H4 (cell line): Measurements from ENCODE around the gene ABCG2. TPM values are rescaled to one million over a fixed set of nuclear protein-coding genes. Genes with fewer than 3 reads are reported as not detected.

ENCODE experiments used
- DNase-seq: peaks from one replicate; pipeline ENCODE4 v3.0.0-alpha.2; 2015; ENCODE audit warnings: low spot score
- total RNA-seq: library from RNA; depleted of rRNA; stranded (reverse); fragments of >200 nt; shearing (Covaris generic); gene quantifications from 2 replicates; pipeline ENCODE4 v1.2.3, GENCODE V29; 2014; rRNA removed

The ABCG2 gene
- 14.9 and 15.9 TPM in 2 replicates for total RNA-seq

DNA sequence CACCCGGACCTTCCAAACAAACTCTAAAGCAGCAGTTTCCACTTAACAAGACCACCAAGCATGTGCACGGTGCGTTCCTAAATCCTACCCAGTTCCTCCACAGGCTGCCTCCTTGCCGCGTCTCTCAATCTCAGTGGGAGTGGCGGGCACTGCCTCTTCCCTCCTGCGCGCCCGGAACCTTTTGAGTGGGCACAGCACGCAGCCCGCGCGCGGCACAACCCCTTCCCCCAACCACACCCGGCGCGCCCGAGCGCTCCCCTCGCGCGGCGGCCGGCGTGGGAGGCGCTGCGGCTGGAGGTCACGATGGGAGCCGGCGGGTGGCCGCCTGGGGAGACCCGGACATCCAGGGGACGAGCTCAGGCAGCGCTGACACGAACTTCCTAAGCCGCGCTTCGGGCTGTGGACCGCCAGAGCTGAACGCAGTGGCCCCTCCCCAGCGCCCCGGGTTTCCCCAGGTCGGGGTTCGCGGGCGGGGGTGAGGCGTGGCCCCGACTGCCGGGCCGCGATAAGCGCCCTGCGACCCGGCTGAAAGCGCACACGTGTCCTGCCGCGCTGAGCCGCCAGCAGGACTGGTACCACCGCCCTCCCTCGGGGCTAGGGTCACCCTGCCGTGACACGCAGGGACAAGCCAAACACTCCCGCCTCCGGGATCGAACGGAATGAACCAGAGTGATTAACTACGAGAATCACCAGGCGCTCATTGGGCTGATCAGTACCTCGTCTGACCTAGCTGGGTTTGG is at the start of gene ABCG2:
Gene ABCG2 (minus strand): TSS at position 151 of the 740 bp plus-strand sequence. CDS start 18,644 bp downstream, outside the sequence.
- DNase-seq = peak; percentile 70

DNA sequence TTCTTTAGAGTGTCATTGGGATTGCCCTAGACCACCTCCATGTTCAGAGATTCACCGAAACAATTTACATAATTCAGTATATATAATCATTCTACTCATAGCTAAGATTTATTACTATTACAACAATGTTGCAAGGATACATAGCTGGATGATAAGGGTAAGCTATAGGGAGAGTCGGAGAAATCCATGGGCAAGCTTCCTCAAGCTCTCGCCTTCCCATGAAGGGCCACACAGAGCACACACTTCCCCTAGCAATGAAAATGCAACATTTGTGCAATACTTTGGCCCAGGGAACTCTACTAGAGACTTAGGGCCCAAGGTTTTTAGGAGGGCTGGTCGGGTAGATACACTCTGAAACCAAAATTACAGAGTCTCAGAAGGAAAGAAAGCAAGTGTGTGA is 49.7 kb upstream of the ABCG2 start:
- no peak for DNase-seq

DNA sequence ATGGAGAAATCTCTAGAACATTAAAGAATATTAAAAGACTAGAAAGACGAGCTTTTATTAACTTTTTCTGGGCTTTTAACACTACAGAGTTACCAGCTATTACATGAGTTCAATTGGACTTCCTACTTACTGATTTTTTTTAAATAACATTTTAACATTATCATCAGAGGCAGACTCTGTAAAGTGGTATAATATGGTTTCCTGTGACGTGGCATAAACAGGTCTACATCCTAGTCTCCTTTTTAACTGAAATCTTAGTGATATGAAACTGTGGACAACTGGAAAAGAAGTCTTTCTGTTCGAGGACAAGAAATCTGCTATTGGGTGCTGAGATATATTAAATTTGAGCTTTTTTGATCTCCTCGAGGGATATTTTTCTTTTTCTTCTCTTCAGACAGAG is 48.7 kb upstream of the ABCG2 start:
- no peak for DNase-seq

DNA sequence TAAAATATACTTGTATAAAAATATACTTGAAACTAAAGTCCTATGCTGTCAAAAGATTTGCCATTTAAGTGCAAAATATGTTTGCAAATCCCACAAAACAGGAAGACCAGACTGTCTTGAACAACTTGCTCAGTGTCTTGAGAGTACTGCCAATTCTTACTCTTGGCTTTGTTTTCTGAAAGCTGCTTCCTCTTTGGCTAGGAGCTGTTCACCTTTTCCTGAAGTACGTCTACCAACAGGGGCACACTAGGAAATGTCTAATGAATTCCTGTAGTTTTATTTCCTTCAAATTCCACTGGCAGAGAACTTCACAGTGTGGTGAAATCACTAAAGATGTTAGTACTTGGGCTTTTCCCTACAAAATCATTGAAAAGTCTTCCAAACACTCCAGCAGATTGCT is 46.4 kb upstream of the ABCG2 start:
- no peak for DNase-seq

DNA sequence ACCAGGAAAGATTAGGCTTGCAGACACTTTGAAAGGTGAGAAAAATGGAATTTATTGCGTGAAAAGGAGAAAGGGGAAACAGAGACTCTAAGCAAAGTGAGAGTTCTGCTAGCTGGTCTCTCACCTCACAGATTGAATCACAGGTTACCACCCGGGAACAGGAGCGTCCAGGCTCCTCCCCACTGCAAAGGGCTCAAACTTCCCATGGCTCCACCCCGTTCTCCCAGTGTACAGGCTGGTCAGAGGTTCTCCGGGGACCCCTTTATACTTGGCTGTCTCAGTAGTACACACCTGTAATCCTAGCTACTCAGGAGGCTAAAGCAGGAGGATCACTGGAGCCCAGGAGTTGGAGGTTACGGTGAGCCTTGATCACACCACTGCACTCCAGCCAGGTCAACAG is 44.0 kb upstream of the ABCG2 start:
- DNase-seq = no peak

DNA sequence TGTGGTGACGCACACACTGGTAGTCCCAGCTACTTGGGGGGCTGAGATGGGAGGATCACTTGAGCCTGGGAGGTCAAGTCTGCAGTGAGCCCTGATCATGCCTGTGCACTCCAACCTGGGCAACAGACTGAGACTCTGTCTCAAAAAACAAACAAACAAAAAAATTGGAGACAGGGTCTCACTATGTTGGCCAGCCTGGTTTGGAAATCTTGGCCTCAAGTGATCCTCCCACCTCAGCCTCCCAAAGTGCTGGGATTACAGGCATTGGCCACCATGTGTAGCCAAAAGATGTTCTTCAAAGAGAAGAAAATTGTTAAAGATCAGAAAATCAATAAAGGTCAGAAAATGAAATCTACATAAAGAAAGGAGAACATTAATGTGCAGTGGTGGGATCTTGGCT is 41.7 kb upstream of the ABCG2 start:
- no peak for DNase-seq

DNA sequence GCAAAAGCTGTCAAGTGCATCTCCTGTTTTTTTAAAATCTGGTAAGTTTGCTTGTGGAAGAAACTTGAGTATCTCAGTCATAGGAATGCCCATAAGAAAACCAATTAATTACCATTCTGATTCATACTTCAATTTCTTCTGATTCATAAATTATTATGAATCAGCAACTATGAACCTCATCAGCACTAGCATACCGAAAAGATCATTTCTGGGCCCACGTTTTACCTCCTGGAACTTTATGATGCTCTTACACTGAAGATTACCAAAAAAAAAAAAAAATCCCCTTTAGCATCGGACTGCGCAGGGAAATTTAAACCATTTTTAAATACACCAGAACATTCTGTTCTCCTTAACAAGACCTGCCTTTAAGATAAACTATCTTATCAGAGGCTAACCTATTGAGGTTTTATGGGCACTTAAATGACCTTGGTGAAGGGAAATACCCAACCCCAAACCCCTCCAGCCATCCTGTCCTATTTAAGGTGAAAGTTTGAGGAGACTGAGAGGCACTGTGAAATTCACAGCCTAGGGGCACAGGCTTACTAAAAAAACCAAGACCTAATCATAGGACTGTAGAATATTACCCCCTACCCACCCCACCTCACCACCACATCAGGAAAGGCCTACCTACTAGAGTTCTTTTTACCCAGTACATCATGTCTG is 38.2 kb upstream of the ABCG2 start:
- no peak for DNase-seq

DNA sequence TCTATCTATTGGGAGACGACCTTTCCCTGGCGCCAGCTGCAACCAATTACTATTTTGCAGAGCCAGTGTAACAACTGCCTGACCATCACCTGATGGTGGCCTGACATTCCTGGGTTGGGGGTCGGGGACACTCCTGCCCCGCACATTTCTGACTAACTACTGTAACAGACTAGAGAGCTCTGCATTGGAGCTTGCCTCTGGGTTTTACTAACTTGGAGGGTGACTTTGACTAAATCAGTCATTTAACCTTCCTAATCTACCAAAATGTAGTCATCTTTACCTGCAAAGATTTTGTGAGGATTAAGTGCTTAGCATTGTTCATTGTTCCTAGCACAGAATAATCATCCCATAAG is 37.5 kb upstream of the ABCG2 start:
- DNase-seq = no peak

DNA sequence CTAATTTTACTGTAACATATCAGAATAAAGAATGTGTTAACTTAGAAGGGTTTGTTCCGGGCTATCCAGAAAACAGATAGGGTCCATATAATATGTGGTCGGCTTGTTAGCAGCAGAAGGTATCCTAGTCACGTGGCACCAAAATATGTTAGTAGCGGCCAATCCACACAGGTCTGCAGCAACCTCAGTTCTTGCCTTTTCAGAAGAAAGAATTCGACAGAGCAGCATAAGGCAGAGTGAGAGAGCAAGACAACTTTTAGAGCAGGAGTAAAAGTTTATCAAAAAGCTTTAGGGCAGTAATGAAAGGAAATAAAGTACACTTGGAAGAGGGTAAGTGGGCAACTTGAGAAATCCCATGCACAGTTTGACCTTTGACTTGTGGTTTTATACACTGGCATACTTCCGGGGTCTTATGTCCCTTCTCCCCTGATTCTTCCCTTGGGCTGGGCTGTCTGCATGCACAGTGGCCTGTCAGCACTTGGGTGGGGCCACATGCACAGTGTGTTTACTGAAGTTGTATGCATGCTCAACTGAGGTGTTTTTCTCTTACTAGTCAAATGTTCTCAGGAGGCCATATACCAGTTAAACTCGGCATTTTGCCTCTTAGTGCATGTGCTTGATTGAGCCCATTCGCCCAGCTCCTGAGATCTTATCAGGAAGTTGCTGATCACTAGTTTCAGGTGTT is 37.0 kb upstream of the ABCG2 start:
- no peak for DNase-seq

DNA sequence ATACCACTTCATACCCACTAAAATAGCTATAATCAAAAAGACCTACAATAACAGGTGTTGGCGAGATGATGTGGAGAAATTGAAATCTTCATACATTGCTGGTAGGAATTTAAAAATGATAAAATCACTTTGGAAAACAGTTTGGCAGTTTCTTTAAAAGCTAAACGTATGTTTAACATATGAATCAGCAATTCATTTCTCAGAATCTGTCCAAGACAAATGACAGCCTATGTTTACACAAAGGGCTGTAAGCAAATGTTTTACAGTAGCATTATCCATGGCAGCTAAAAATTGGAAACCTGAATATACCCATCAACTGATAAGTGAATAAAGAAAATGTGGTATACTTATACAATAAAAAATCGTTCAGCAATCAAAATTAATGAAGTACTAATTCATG is 33.0 kb upstream of the ABCG2 start:
- DNase-seq = no peak

DNA sequence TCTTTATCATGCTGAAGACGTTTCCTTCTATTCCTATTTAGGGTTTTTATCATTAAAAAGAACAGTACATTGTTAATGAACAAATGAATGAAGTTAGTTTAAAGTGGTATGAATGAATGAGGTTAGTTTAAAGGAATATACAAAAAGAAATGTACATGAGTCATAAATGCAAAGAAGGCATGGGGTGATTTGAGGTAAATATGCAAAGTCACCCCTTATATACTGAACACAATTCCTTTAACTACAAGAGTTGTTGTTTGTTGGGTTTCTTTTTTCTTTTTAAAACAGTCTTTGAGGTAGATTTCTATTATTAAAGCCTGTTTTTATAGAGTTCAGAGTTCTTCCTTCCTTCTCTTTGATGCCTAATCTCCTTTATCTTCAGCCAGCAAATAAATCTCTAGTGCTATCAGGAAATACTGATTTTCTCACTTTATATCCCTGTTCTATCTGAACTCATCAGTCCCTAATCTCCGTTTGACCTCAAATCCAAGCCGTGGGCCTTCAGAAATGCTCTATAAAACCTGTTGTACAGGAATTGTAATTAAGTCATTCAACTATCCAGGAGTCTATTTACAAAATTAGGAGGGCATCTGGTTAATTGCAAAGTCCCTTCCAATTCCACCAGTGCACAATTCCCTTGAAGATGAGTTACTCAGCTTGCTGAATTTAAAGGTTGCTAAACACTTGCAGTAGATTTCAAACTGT is 31.6 kb upstream of the ABCG2 start:
- DNase-seq = no peak

DNA sequence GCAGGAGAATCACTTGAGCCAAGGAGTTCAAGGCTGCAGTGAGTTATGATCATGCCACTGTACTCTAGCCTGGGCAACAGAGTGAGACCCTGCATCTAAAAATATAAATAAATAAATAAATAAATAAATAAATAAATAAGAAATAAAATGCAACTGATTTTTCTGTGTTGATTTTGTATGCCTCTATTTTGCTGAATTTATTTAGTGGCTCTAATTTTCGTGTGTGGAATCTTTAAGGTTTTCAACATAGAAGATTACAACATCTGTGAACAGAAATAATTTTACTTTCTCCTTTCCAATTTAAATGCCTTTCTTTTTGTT is 30.9 kb upstream of the ABCG2 start:
- DNase-seq = no peak

DNA sequence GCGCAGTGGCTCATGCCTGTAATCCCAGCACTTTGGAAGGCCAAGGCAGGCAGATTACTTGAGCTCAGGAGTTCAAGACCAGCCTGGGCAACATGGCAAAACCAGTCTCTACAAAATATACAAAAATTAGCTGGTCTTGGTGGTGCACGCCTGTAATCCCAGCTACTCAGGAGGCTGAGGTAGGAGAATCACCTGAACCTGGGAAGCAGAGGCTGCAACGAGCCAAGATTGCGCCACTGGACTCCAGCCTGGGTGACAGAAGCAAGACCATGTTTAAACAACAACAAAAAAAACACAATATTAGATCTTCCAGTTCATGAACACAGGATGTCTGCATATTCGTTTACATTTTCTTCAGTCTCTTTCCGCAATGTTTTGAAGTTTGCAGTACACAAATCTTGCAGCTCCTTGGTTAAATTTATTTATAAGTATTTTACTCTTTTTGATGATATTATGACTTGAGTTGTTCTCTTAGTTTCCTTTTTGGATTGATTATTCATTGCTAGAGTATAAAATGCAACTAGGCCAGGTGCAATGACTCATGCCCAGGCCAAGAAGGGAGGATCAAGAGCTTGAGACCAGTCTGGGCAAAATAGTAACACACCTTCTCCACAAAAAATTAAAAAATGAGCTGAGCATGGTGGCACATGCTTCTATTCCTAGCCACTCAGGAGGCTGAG is 30.4 kb upstream of the ABCG2 start:
- DNase-seq = no peak

DNA sequence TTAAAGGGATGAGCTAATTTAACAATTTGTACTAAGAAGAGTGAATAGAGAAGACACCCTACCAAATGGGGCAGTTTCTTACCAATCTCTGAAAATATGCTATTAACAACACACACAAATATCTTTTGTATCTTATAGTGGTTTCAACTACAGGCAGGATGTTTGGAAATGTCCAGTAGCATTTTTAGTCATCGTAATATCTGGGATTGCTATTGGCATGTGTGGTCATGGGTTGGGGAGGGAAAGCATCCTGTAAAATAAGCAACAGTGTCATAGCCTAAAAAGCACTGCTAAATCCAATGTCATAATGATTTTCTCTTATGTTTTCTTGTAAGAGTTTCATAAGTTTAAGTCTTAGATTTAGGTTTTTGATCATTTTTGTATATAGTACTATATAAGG is 29.3 kb upstream of the ABCG2 start:
- DNase-seq = no peak

DNA sequence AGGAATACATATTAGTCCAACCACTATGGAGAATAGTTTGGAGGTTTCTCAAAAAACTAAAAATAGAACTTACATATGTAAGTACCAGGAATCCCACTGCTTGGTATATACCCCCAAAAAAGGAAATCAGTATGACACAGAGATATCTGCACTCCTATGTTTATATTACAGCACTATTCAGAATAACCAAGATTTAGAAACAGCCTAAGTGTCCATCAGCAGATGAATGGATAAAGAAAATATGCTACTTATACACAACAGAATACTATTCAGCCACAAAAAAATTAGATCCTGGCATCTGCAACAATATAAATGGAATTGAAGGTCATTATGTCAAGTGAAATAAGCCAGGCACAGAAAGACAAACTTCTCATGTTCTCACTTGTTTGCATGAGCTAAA is 27.5 kb upstream of the ABCG2 start:
- no peak for DNase-seq

DNA sequence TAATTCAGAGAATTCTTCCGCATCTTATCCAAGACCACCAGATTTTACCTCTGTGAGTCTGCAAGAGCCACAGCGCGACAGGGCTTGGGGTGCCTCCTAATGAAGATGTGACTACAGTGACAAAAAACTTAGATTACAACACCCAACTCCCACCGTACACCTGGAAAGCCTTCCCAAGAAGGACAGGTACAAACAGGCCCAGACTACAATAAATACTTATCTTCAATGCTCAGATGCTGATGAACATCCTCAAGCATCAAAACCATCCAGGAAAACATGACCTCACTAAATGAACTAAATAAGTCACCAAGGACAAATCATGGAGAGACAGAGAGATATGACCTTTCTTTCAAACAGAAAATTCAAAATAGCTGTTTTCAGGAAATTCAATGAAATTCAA is 20.8 kb upstream of the ABCG2 start:
- no peak for DNase-seq

DNA sequence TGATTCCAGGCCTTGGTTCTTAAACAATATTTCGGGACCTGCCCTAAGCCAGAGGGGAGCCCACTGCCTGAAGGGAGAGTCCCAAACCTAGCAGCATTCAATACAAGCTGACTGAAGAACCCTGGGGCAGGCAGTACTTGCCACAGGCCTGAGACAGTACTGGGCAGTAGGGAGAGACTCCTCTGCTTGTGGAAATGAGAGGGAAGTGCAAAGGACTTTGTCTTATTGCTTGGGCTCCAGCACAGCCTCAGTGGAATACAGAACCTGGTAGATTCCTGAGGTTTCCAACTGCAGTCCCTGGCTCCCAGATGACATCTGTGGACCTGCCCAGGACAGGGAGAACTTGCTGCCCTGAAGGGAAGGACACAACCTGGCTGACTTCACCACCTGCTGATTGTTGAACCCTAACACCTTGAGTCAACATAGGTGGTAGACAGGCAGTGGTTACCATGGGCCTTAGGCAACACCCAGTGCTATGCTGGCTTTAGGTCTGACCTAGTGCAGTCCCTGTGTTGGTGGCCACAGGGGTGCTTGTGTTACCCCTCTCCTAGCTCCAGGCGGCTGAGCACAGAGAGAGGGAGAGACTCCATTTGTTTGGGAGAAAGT is 20.3 kb upstream of the ABCG2 start:
- DNase-seq = no peak

DNA sequence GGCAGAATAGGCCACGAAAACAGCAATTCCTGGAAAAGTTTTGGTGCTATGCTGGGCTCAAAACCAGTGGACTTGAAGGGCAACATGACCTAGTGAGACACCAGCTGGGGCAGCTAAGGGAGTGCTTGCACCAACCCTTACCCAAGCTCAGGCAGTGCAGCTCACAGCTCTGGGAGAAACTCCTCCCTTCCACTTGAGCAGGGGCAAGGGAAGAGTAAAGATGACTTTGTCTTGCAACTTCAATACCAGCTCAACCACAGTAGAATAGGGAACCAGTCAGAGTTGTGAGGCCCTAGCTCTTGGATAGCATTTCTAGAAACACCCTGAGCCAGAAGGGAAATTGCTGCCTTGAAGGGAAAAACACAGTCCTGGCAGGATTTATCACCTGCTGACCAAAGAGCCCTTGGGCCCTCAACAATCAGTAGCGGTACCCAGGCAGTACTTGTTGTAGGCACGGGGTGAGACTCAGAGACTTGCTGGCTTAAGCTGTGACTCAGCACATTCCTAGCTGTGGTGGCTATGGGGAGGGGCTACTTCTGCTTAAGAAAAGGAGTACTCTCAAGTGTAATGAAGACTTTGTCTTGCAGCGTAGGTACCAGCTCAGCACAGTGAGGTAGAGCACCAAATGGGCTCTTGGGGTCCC is 19.7 kb upstream of the ABCG2 start:
- DNase-seq = peak; percentile 95

DNA sequence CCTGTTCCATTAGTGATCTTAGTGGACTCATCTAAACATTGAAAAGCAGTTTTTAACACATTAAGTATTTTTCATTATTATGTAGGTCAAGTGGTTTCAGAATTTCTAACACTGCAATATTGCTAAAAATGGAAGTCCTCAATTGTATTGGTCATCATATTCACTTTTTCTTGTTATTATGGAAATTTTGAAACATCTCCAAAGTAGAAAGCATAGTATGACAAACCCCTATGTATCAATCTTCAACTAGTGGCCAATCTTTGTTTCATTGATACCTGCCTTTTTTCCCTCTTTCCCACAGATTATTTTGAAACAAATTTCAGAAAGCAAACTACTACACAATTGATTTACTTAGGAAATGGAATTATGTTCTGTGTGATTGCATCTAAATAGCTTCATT is 14.5 kb upstream of the ABCG2 start:
- DNase-seq = no peak

DNA sequence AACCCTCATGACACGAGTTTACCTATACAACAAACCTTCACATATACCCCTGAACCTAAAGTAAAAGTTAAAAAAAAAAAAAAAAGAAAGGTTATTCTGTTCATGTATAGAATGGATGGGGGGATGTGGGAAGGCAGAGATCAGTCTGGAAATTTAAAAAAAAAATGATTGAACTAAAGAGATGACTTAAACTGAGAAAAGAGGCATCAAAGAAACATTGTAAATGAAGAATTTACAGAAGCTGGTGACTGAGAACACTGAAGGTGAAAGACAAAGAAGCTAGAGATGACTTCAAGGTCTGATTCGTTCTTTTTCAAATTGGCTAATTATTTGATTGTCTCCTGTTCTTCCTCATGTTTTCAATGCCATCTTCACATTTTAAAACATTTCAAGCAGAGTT is 12.8 kb upstream of the ABCG2 start:
- no peak for DNase-seq

DNA sequence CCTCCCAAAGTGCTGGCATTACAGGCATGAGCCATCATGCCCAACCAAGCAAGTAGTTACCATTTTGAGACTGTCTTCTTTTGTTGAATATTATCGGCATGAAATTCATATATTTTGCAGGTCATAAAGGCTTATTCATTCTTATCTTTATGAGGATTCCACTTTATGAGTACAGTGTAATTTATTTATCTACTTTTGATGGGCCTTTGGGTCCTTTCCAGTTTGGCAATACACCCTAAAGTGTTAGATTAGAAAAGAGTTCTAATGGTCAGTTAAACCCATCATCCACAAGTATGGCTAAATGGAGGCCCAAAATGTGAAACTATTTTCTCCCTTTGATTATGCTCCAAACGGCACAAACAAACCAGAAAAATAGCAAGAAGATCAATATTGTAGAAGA is 10.9 kb upstream of the ABCG2 start:
- DNase-seq = no peak
